ENCODE data around the gene AHI1. TPM values are rescaled to one million over a fixed set of nuclear protein-coding genes. Genes with fewer than 3 reads are reported as not detected.

AHI1 gene
- total RNA-seq, 2 donors from 2014 or later, result 24.2 to 29.7 TPM

GRCh38 chr6:135411849-135412248 is 85.7 kb downstream of the AHI1 start:
- no peaks in the 10 kb centered on the region for H3K4me1 Mint-ChIP-seq
- ATAC-seq (replicated peaks), result no peak
- peaks cover 51% of the 10 kb centered on the region for H3K36me3 Mint-ChIP-seq (ENCODE audit: low read depth)
- no peak overlapping the region for H3K27ac Mint-ChIP-seq
- no peaks in the 10 kb centered on the region for H3K9me3 Mint-ChIP-seq
- no peaks in the 10 kb centered on the region for H3K27me3 Mint-ChIP-seq
- H3K4me3 Mint-ChIP-seq, result no peak overlapping the region

DNA sequence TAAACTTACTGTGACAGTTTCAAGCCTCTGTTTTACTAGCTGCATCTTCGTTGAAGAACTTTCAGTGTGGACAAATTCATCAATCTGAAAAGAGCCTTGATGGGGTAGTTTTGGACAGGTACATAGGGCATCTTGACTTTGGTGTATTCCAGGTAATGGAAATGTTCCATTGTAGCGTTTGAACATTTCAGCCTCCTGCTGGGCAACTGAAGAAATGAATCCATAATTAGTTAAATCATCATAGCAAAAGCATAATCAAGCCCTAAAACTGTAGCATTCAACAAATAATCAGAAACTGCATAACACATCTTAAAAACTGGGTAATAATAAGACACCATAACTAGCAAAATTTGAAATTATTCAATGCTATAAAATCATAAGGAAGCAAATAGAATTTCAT is 86.2 kb downstream of the AHI1 start:
- H3K4me1 Mint-ChIP-seq, result no peaks in the 10 kb centered on the region
- H3K27me3 Mint-ChIP-seq, result no peaks in the 10 kb centered on the region
- ATAC-seq (replicated peaks), result no peak
- H3K4me3 Mint-ChIP-seq, result no peak overlapping the region
- no peaks in the 10 kb centered on the region for H3K9me3 Mint-ChIP-seq
- no peak overlapping the region for H3K27ac Mint-ChIP-seq
- H3K36me3 Mint-ChIP-seq (ENCODE audit: low read depth), result peaks cover 51% of the 10 kb centered on the region

DNA sequence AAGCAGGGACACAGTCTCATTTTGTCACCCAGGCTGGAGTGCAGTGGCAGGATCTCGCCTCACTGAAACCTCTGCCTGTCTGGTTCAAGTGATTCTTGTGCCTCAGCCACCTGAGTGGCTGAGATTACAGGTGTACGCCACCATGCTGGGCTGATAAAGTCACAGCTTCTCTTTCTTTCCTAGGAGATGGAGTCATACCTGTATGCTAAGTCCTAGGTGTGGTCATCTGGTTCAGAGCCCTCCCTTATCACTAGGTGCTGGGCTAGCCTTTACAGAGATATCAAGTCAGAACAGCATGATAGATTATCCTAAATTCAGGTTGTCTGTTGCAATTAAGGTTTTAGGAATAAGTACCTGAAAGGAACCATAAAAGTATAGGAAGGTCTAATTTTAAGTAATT is 86.7 kb downstream of the AHI1 start:
- no peaks in the 10 kb centered on the region for H3K9me3 Mint-ChIP-seq
- no peaks in the 10 kb centered on the region for H3K4me1 Mint-ChIP-seq
- H3K27me3 Mint-ChIP-seq, result no peaks in the 10 kb centered on the region
- peaks cover 51% of the 10 kb centered on the region for H3K36me3 Mint-ChIP-seq (ENCODE audit: low read depth)
- H3K27ac Mint-ChIP-seq, result no peak overlapping the region
- ATAC-seq (replicated peaks), result no peak
- no peak overlapping the region for H3K4me3 Mint-ChIP-seq

- H3K4me1 Mint-ChIP-seq, result no peaks in the 10 kb centered on the region
- H3K27me3 Mint-ChIP-seq, result no peaks in the 10 kb centered on the region
- no peak overlapping the region for H3K4me3 Mint-ChIP-seq
- H3K27ac Mint-ChIP-seq, result no peak overlapping the region
- ATAC-seq (replicated peaks), result no peak
- peaks cover 69% of the 10 kb centered on the region for H3K36me3 Mint-ChIP-seq (ENCODE audit: low read depth)
- H3K9me3 Mint-ChIP-seq, result no peaks in the 10 kb centered on the region
Observed at GRCh38 chr6:135403584-135403983, 94.0 kb downstream of the AHI1 start.

DNA sequence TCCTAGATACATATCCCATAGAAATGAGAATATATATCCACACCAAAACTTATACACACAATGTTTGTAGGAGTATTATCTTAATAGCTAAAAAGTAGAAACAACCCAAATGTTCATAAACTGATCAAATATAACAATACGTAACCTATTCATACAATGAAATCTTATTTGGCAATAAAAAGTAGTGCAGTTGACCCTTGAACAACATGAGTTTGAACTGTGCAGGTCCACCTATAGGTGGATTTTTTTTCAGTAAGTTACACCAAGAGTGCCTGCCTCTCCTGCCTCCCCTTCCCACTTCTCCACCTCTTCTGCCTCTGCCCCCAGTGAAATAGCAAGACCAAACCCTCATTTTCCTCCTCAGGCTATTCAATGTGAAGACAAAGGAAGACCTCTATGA is 95.2 kb downstream of the AHI1 start:
- no peaks in the 10 kb centered on the region for H3K4me1 Mint-ChIP-seq
- H3K36me3 Mint-ChIP-seq (ENCODE audit: low read depth), result peaks cover 56% of the 10 kb centered on the region
- no peaks in the 10 kb centered on the region for H3K27me3 Mint-ChIP-seq
- ATAC-seq (replicated peaks), result no peak
- no peak overlapping the region for H3K27ac Mint-ChIP-seq
- H3K4me3 Mint-ChIP-seq, result no peak overlapping the region
- H3K9me3 Mint-ChIP-seq, result no peaks in the 10 kb centered on the region

DNA sequence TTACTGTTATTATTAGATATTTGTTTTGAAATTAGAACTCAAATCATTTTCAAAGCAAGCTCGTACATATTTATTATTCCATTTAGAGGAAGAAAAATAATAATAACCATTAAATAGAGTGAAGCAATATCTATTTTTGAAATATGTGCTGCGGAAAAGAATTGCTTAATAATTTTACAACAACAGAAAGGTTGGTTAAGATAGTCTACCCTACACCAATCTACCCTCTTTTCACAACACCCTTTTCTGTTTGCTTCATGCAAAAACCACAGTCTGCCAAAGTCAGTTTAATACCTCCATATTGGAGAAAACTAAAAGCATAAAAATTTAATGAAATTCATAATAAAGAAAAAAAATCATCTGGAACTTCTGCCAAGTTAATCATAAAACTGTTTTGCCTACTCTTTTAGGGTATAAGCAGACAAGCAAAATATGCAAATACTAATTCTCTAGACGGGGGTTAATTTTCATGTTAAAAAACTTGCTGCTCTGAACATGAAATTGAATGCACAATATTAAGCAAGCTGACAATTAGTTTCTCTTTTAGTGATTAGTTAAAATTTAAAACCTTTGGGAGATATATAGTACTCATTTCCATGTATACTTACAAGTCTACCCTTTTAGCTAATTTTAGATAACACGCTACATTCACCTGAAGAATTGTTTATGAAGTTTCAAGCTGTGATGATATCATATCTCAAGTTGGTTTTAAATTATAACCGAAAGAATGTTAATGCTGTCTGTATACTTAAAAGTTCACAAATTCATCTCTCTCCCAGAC is 100.2 kb downstream of the AHI1 start:
- Mint-ChIP-seq H3K36me3 (ENCODE audit: low read depth) (peaks cover 30% of the 10 kb centered on the region), H3K4me1 (no peaks in the 10 kb centered on the region), H3K27ac (no peak overlapping the region), H3K4me3 (no peak overlapping the region), H3K9me3 (no peaks in the 10 kb centered on the region), H3K27me3 (no peaks in the 10 kb centered on the region)
- no peak for ATAC-seq (replicated peaks)

DNA sequence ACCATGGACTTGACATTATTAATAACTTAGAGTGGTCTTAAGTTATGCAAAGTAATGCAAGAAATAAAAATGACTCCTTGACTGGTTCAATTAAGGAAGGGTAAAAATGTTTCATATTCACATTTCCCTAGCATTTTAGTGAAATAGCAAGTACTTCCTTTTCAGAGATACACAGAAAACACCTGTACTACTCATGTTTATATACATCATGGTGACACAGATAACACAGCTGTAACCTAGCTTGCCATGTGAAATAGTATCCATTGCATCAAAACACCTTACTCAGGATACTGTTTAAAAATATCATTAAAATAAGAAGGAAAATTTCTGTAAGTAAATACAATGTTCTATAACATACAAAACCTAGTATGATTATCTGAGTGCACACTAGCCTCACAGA is 102.4 kb downstream of the AHI1 start:
- Mint-ChIP-seq H3K9me3 (no peaks in the 10 kb centered on the region), H3K36me3 (ENCODE audit: low read depth) (peaks cover 18% of the 10 kb centered on the region), H3K4me1 (no peaks in the 10 kb centered on the region), H3K27me3 (no peaks in the 10 kb centered on the region), H3K27ac (no peak overlapping the region), H3K4me3 (no peak overlapping the region)
- ATAC-seq (replicated peaks), result no peak

GRCh38 chr6:135393289-135393688 is 104.3 kb downstream of the AHI1 start:
- Mint-ChIP-seq H3K27me3 (no peaks in the 10 kb centered on the region), H3K9me3 (no peaks in the 10 kb centered on the region), H3K36me3 (ENCODE audit: low read depth) (peaks cover 18% of the 10 kb centered on the region), H3K4me3 (no peak overlapping the region), H3K27ac (no peak overlapping the region), H3K4me1 (no peaks in the 10 kb centered on the region)
- no peak for ATAC-seq (replicated peaks)

GRCh38 chr6:135390458-135390857 is 107.1 kb downstream of the AHI1 start:
- Mint-ChIP-seq H3K36me3 (ENCODE audit: low read depth) (peaks cover 27% of the 10 kb centered on the region), H3K9me3 (no peaks in the 10 kb centered on the region), H3K27ac (no peak overlapping the region), H3K27me3 (no peaks in the 10 kb centered on the region), H3K4me3 (no peak overlapping the region), H3K4me1 (no peaks in the 10 kb centered on the region)
- peak; percentile 24 for ATAC-seq (replicated peaks)

DNA sequence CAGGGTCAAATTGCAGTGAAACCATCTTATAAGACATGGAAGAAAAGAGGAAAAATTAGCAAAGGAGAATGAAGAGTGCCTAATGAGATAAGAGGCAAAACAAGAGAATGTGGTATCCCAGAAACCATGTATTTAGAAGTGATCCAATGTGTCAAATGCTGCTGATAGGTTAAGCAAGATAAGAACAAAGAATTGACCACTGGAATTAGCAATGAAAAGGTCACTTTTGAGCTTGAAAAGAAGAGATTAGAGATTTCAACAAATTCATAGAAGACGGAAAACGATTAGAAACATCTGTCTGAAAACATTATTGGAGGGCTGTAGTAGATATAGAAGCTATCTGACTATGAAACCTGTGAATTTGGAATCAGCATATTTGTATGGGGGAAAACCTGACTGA is 112.2 kb downstream of the AHI1 start:
- H3K36me3 Mint-ChIP-seq (ENCODE audit: low read depth), result peaks cover 9% of the 10 kb centered on the region
- no peak overlapping the region for H3K4me3 Mint-ChIP-seq
- H3K9me3 Mint-ChIP-seq, result no peaks in the 10 kb centered on the region
- no peaks in the 10 kb centered on the region for H3K27me3 Mint-ChIP-seq
- no peaks in the 10 kb centered on the region for H3K4me1 Mint-ChIP-seq
- no peak overlapping the region for H3K27ac Mint-ChIP-seq
- ATAC-seq (replicated peaks), result no peak

DNA sequence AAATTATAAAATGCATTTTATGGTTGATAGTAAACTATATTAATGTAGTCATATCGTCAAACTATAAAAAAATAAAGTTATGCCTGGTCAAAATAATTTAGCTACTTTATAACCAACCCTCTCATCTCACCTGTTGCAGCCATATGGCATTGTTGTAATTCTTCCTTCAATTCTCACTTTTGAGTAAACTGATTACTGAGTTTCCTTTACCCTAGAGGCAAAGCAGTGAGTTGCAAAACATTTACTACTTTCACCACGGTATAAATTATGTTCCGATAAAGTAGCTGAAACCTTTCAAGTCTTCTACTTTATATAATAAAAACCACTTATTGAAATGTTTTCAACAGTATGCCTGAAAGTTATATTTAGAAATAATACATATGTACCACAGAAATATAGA is 113.8 kb downstream of the AHI1 start:
- no peak for ATAC-seq (replicated peaks)
- Mint-ChIP-seq H3K4me3 (no peak overlapping the region), H3K27ac (no peak overlapping the region), H3K36me3 (ENCODE audit: low read depth) (peaks cover 9% of the 10 kb centered on the region), H3K9me3 (no peaks in the 10 kb centered on the region), H3K4me1 (no peaks in the 10 kb centered on the region), H3K27me3 (no peaks in the 10 kb centered on the region)

DNA sequence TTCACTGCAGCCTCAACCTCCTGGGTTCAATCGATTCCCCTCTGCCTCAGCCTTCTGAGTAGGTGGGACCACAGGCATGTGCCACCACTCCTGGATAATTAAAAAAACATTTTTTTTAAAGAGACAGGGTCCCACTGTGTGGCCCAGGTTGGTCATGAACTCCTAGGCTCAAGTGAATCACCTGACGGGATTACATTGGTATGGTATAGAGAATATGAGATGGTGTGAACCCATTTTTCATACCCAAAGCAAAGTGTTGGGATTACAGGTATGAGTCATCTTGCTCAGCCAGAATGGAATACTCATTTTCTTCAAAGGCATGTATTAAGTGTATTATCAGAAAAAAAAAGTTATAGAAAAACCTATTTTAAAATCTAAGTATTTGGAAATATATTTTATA is 114.2 kb downstream of the AHI1 start:
- H3K27me3 Mint-ChIP-seq, result no peaks in the 10 kb centered on the region
- no peak overlapping the region for H3K4me3 Mint-ChIP-seq
- H3K27ac Mint-ChIP-seq, result no peak overlapping the region
- ATAC-seq (replicated peaks), result no peak
- no peaks in the 10 kb centered on the region for H3K4me1 Mint-ChIP-seq
- H3K9me3 Mint-ChIP-seq, result no peaks in the 10 kb centered on the region
- H3K36me3 Mint-ChIP-seq (ENCODE audit: low read depth), result peaks cover 9% of the 10 kb centered on the region

DNA sequence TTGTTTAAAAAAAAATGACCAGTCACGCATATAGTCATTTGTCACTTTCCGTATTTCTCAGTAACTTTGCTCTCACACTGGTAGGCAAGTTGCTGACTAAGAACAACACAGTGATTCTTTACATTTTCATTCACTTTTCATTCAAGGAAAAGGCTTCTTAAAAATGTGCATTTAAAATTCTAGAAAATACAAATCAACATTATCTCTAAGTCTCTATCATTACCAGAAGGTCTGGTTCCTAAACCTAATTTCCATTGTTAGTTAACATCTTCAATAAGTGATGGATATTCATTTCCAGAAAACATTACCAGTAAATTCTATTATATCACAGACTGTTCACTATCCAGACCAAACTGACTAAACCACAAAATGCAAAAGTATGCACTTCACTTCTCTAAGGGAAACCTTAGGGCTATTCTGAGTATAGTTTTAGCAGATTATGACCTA is 115.3 kb downstream of the AHI1 start:
- Mint-ChIP-seq H3K4me3 (no peak overlapping the region), H3K36me3 (ENCODE audit: low read depth) (no peaks in the 10 kb centered on the region), H3K4me1 (no peaks in the 10 kb centered on the region), H3K27me3 (no peaks in the 10 kb centered on the region), H3K27ac (no peak overlapping the region), H3K9me3 (no peaks in the 10 kb centered on the region)
- ATAC-seq (replicated peaks), result peak; percentile 78

- Mint-ChIP-seq H3K27ac (no peak overlapping the region), H3K36me3 (ENCODE audit: low read depth) (no peaks in the 10 kb centered on the region), H3K9me3 (no peaks in the 10 kb centered on the region), H3K4me3 (no peak overlapping the region), H3K27me3 (no peaks in the 10 kb centered on the region), H3K4me1 (no peaks in the 10 kb centered on the region)
- ATAC-seq (replicated peaks), result no peak
Observed at GRCh38 chr6:135380793-135381192, 116.7 kb downstream of the AHI1 start.

GRCh38 chr6:135379647-135380046 is 117.9 kb downstream of the AHI1 start:
- Mint-ChIP-seq H3K4me1 (no peaks in the 10 kb centered on the region), H3K27me3 (no peaks in the 10 kb centered on the region), H3K4me3 (no peak overlapping the region), H3K36me3 (ENCODE audit: low read depth) (no peaks in the 10 kb centered on the region), H3K9me3 (no peaks in the 10 kb centered on the region), H3K27ac (no peak overlapping the region)
- no peak for ATAC-seq (replicated peaks)

DNA sequence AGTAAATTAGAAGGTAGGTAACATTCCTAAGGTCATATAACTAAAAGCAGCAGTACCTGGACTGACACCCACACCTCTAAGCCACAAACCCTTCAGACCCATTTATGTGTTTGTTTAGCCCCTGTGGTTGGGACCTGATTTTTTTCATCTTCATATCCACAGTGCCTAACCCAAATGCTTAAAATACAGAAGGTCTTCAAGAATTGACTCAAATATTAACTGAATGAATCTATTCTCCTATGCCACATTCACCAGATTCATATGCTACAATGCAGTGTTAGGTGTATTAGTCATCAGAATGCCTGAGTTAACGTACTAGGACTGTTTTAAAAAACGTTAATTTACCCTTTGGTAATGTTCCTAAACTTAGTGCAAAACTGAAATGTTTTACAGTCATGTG is 124.8 kb downstream of the AHI1 start:
- Mint-ChIP-seq H3K27ac (no peak overlapping the region), H3K4me3 (no peak overlapping the region), H3K27me3 (no peaks in the 10 kb centered on the region), H3K36me3 (ENCODE audit: low read depth) (no peaks in the 10 kb centered on the region), H3K9me3 (peaks cover 16% of the 10 kb centered on the region), H3K4me1 (no peaks in the 10 kb centered on the region)
- ATAC-seq (replicated peaks), result peak; percentile 77
